HG03521 (cell line): Measurements from ENCODE around the gene DNAAF1.
"Not testable (repeated sequence)": the region's sequence is repeated elsewhere in the genome, so short reads cannot be mapped to it uniquely, and the experiment has no call there.

Experiments
- ATAC-seq: cut with Tn5 transposase; IDR thresholded peaks from one replicate; pipeline ENCODE4 v1.9.1; 2021; ENCODE audit warnings: mild to moderate bottlenecking, moderate library complexity; ENCODE audit not compliant: unreplicated experiment

DNAAF1 gene

GRCh38 chr16:84205123-84205522 lies 60.0 kb downstream of the DNAAF1 start:
- ATAC-seq: not testable (repeated sequence)

- ATAC-seq: no peak
Observed at GRCh38 chr16:84205976-84206691, 61.0 kb downstream of the DNAAF1 start.

GRCh38 chr16:84207251-84207650 lies 62.1 kb downstream of the DNAAF1 start:
- no peak for ATAC-seq

- ATAC-seq: no peak
Observed at GRCh38 chr16:84207879-84208278, 62.8 kb downstream of the DNAAF1 start.

- ATAC-seq: no peak
Observed at GRCh38 chr16:84209989-84210388, 64.9 kb downstream of the DNAAF1 start.

- no peak for ATAC-seq
Observed at GRCh38 chr16:84212154-84212553, 67.0 kb downstream of the DNAAF1 start.

- ATAC-seq: no peak
Observed at GRCh38 chr16:84212631-84213030, 67.5 kb downstream of the DNAAF1 start.

- ATAC-seq: no peak
Observed at GRCh38 chr16:84214451-84215066, 69.5 kb downstream of the DNAAF1 start.

- no peak for ATAC-seq
Observed at GRCh38 chr16:84215531-84215930, 70.4 kb downstream of the DNAAF1 start.

- not testable (repeated sequence) for ATAC-seq
Observed at GRCh38 chr16:84216144-84216543, 71.0 kb downstream of the DNAAF1 start.

- ATAC-seq: no peak
Observed at GRCh38 chr16:84218176-84218823, 73.2 kb downstream of the DNAAF1 start.

GRCh38 chr16:84218956-84219355 lies 73.8 kb downstream of the DNAAF1 start:
- no peak for ATAC-seq

GRCh38 chr16:84220851-84221250 lies 75.7 kb downstream of the DNAAF1 start:
- no peak for ATAC-seq

- no peak for ATAC-seq
Observed at GRCh38 chr16:84223456-84223855, 78.3 kb downstream of the DNAAF1 start.

GRCh38 chr16:84224554-84224953 lies 79.4 kb downstream of the DNAAF1 start:
- no peak for ATAC-seq

GRCh38 chr16:84225126-84225525 lies 80.0 kb downstream of the DNAAF1 start:
- no peak for ATAC-seq

GRCh38 chr16:84225571-84225970 lies 80.5 kb downstream of the DNAAF1 start:
- ATAC-seq: no peak

- ATAC-seq: no peak
Observed at GRCh38 chr16:84226026-84226425, 80.9 kb downstream of the DNAAF1 start.
